K562 (cell line): ENCODE results near the gene FAM3C. TPM values are rescaled to one million over a fixed set of nuclear protein-coding genes. Genes with fewer than 3 reads are reported as not detected.
"Not testable (repeated sequence)": the region's sequence is repeated elsewhere in the genome, so short reads cannot be mapped to it uniquely, and the experiment has no call there.

Experiments used
- ATAC-seq: fragments of 200-7000 bp; cut with Tn5 transposase; 3 replicates; pipeline ENCODE4 v1.9.1; 2020; ENCODE audit warnings: moderate library complexity
- BruUV-seq: library from RNA; stranded (reverse); fragments of 400-500 nt; replicated peaks from 2 replicates; lab custom pipeline; 2021; lab: Mats Ljungman, UMichigan
- CTCF ChIA-PET: fragments of 300-600 bp; formaldehyde crosslinking; extraction: SDS; loops from one replicate; lab custom pipeline; 2021; ENCODE audit warnings: low intra/inter-chr PET ratio; lab: Yijun Ruan, JAX
- POLR2A ChIA-PET: fragments of 300-600, 350-650 bp; sonication (Branson Sonifier 250); formaldehyde crosslinking; extraction: SDS; loops from one replicate; lab custom pipeline; 2021; ENCODE audit warnings: antibody characterized with exemption, inconsistent platforms; lab: Yijun Ruan, JAX
- DNase-seq, 4 experiments: peaks; one replicate each; pipeline versions ENCODE4 v3.0.0 to v3.0.0-alpha.2; 2011 to 2018; ENCODE audit warnings: low spot score in 3 of 4, mixed read lengths in 3 of 4; ENCODE audit errors: extremely low read depth in 1 of 4
- FAIRE-seq: peaks from 2 replicates; lab custom pipeline; 2011; peaks lifted over from hg19 to GRCh38; lab: Jason Lieb, UNC
- H2AFZ ChIP-seq: 2 replicates; pipeline ENCODE4 v1.6.0; 2011; ENCODE audit warnings: low read depth, low read length, control low read depth, inconsistent platforms
- H3K27ac ChIP-seq: fragments of 200-600 bp; 3 replicates; pipeline ENCODE4 v1.8.0; 2011; ENCODE audit warnings: low read depth, mild to moderate bottlenecking, control low read depth, inconsistent platforms, low read length, moderate library complexity, mixed read lengths; ENCODE audit errors: extremely low read depth
- H3K27me3 ChIP-seq, 2 experiments: fragments of 300-600 bp in 1 of 2; 2 replicates in 1 of 2; 3 replicates in 1 of 2; pipeline versions ENCODE4 v1.6.0 to v1.8.0; 2011; ENCODE audit warnings: inconsistent platforms in 2 of 2, low read length in 2 of 2, mild to moderate bottlenecking in 1 of 2, mixed read lengths in 1 of 2, moderate library complexity in 1 of 2; ENCODE audit not compliant: control insufficient read depth in 2 of 2, insufficient read depth in 2 of 2
- H3K36me3 ChIP-seq: fragments of 300-600 bp; 3 replicates; pipeline ENCODE4 v1.8.0; 2011; ENCODE audit warnings: mild to moderate bottlenecking, low read length, inconsistent platforms; ENCODE audit not compliant: control insufficient read depth, insufficient read depth
- H3K4me1 ChIP-seq, 2 experiments: fragments of 200-600 bp in 1 of 2; replicated peaks in 1 of 2; 2 replicates in 1 of 2; 3 replicates in 1 of 2; pipeline versions ENCODE4 v1.5.1 to v1.8.0; 2011; ENCODE audit warnings: inconsistent platforms in 2 of 2, low read length in 2 of 2, mild to moderate bottlenecking in 1 of 2, mixed read lengths in 1 of 2, moderate library complexity in 1 of 2; ENCODE audit not compliant: control insufficient read depth in 2 of 2, insufficient read depth in 2 of 2
- H3K4me2 ChIP-seq: 2 replicates; pipeline ENCODE4 v1.6.1; 2011; ENCODE audit warnings: low read length, control low read depth, inconsistent platforms, mixed read lengths; ENCODE audit not compliant: insufficient read depth
- H3K4me3 ChIP-seq: fragments of 200-600 bp; sonication (generic), shearing (Covaris generic); 2 replicates; pipeline ENCODE4 v1.5.1; 2016; ENCODE audit warnings: control low read depth, inconsistent platforms
- H3K79me2 ChIP-seq: fragments of 200-600 bp; 3 replicates; pipeline ENCODE4 v1.8.0; 2011; ENCODE audit warnings: low read length, inconsistent platforms; ENCODE audit not compliant: control insufficient read depth, insufficient read depth
- H3K9ac ChIP-seq, 2 experiments: 2 replicates each; pipeline versions ENCODE4 v1.6.0 to v1.6.1; 2011; ENCODE audit warnings: low read depth in 2 of 2, low read length in 2 of 2, control low read depth in 1 of 2, inconsistent platforms in 1 of 2, mild to moderate bottlenecking in 1 of 2, mixed read lengths in 1 of 2; ENCODE audit not compliant: insufficient read depth in 1 of 2
- H3K9me1 ChIP-seq: one replicate; pipeline ENCODE4 v1.6.0; 2011; ENCODE audit warnings: inconsistent platforms, mild to moderate bottlenecking, low read length, moderate library complexity; ENCODE audit not compliant: control insufficient read depth, insufficient read depth
- H3K9me3 ChIP-seq: replicated peaks from 2 replicates; pipeline ENCODE4 v1.5.1; 2011; ENCODE audit warnings: low read depth, low read length, inconsistent platforms; ENCODE audit not compliant: control insufficient read depth, insufficient read depth
- H4K20me1 ChIP-seq: replicated peaks from 2 replicates; pipeline ENCODE4 v1.6.1; 2011; ENCODE audit warnings: low read length, inconsistent platforms, mixed read lengths; ENCODE audit not compliant: control insufficient read depth, insufficient read depth
- FOSL1 ChIP-seq: fragments of 200-800 bp; sonication (Bioruptor generic); conservative IDR thresholded peaks from 2 replicates; pipeline ENCODE4 v1.6.1; 2016; ENCODE audit warnings: missing genetic modification characterization, missing compliant biosample characterization
- HDAC2 ChIP-seq: fragments of 450-650 bp; IDR thresholded peaks from 2 replicates; pipeline ENCODE4 v1.6.1; 2016; ENCODE audit warnings: mild to moderate bottlenecking
- L3MBTL2 ChIP-seq: fragments of 450-650 bp; IDR thresholded peaks from 2 replicates; pipeline ENCODE4 v1.6.1; 2016; ENCODE audit warnings: mild to moderate bottlenecking, moderate library complexity
- MCM7 ChIP-seq, 2 experiments: fragments of 450-650 bp; IDR thresholded peaks; 2 replicates each; pipeline ENCODE4 v1.6.1; 2016 to 2018
- SPI1 ChIP-seq: IDR thresholded peaks from 2 replicates; pipeline ENCODE4 v1.6.1; 2011; ENCODE audit warnings: low read depth, low read length, control low read depth, borderline replicate concordance
- YBX1 ChIP-seq: fragments of 450-650 bp; IDR thresholded peaks from 2 replicates; pipeline ENCODE4 v1.7.1; 2016; ENCODE audit warnings: mild to moderate bottlenecking
- WGBS: fragments of 100-300 bp; shearing (Covaris generic); methylation state at CpG from one replicate; pipeline ENCODE4 v1.1.6; 2016; ENCODE audit warnings: low coverage, mixed read lengths; ENCODE audit not compliant: insufficient coverage; ENCODE audit errors: missing lambda C conversion rate; 5-methylcytosine and 5-hydroxymethylcytosine counted together
- in situ Hi-C: fragments of 300-500 bp; cut with MboI; formaldehyde crosslinking; loops from 4 replicates; pipeline ENCODE4 v1.15.0; 2018; ENCODE audit warnings: inconsistent platforms, mixed read lengths
- intact Hi-C: fragments of 100-400 bp; cut with micrococcal nuclease; formaldehyde crosslinking; loops from 2 replicates; pipeline ENCODE4 v1.14.2; 2022
- polyA plus RNA-seq, 8 experiments: library from polyadenylated mRNA; depleted of rRNA in 4 of 8; stranded (reverse) in 5 of 8; unstranded in 3 of 8; fragments of >200 nt; fragmentation: Nextera tagmentation in 2 of 8; fragmentation: Illumina TruSeq in 1 of 8; extraction: Ambion mirVana in 2 of 8; extraction: Trizol in 1 of 8; gene quantifications; 2 replicates each; pipeline versions ENCODE4 v1.2.1 to v1.2.3, GENCODE V29; 2011 to 2014; ENCODE audit warnings: inconsistent platforms in 1 of 8, missing spikeins in 1 of 8
- total RNA-seq, 7 experiments: library from RNA; depleted of rRNA in 6 of 7; stranded (reverse); fragments of >200 nt in 6 of 7; fragmentation: Illumina TruSeq in 2 of 7; extraction: Trizol in 2 of 7; gene quantifications; 2 replicates each; pipeline versions ENCODE4 v1.2.1 to v1.2.3, GENCODE V29; 2011 to 2021; ENCODE audit warnings: low replicate concordance in 1 of 7
- TF ChIP-seq, protein P1 (sequence below): IDR thresholded peaks from 2 replicates; pipeline ENCODE4 v1.6.1; 2016; ENCODE audit warnings: missing genetic modification characterization, missing compliant biosample characterization

FAM3C gene
- total and polyA plus RNA-seq, 9 of the 15 experiments (the other 6 are each of a cell fraction or from before 2014, with no cell fraction given), result 10.6 to 42.6 (median 30.0) TPM

DNA sequence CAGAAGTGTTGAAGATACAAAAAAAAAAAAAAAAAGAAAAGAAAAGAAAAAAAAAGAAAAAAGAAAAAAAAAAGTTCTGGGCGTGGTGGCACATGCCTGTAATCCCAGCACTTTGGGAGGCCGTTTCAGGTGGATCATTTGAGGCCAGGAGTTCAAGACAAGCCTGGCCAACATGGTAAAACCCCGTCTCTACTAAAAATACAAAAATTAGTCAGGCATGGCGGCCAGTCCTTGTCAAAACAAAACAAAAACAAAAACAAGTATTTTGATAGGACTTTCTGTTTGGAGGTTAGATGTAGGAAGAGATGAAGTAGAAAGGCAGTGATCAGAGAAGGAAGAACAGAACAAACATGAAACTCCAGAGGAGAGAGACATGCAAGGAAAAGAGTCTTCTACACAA, 36.4 kb upstream of the FAM3C start:
- H3K4me2 ChIP-seq, H3K9ac ChIP-seq, DNase-seq, H3K27ac ChIP-seq, ATAC-seq, H3K9me3 ChIP-seq, H3K36me3 ChIP-seq, H3K4me3 ChIP-seq, H3K9me1 ChIP-seq, intact Hi-C loops, POLR2A ChIA-PET, H3K79me2 ChIP-seq, H3K4me1 ChIP-seq, in situ Hi-C loops, H4K20me1 ChIP-seq, FAIRE-seq, H2AFZ ChIP-seq, BruUV-seq, H3K27me3 ChIP-seq: not testable (repeated sequence)
- WGBS, result 8% methylated on average over 4 of the region's 4 CpGs
- CTCF ChIA-PET, result interaction anchor here (0.7 kb wide), 1 partner anchor 271 kb away, joined by 3 read pairs; no protein-coding TSS in a partner anchor
- TF ChIP-seq, protein P1, sequence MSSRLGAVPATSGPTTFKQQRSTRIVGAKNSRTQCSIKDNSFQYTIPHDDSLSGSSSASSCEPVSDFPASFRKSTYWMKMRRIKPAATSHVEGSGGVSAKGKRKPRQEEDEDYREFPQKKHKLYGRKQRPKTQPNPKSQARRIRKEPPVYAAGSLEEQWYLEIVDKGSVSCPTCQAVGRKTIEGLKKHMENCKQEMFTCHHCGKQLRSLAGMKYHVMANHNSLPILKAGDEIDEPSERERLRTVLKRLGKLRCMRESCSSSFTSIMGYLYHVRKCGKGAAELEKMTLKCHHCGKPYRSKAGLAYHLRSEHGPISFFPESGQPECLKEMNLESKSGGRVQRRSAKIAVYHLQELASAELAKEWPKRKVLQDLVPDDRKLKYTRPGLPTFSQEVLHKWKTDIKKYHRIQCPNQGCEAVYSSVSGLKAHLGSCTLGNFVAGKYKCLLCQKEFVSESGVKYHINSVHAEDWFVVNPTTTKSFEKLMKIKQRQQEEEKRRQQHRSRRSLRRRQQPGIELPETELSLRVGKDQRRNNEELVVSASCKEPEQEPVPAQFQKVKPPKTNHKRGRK (tag), result 0 out of 2 replicates have a peak, but pooled peaks have one; percentile 13
- TF ChIP-seq MCM7 (IDR thresholded peaks at IDR 0.05), result 0 out of 4 replicates have a peak, but pooled peaks of 1 of the 2 experiments have one; percentile 14

DNA sequence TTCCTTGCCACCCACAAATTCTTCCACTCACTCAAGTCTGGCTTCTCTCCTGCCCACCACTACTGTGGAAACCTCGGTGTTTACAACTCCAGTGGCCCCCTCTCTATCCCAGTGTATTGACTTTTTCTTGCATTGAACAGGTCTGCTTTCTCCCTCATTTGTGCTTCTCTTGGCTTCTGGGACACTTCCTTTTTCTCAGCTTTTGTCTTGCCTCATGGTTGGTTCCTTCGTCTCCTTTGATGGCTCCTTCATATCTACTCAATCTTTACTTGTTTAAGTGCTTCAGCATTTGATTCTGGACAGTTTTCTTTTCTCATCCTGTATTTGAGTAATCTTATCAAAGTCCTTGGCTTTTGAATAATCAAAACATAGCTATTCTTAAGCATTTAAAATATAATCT, 35.9 kb upstream of the FAM3C start:
- in situ Hi-C loops (no loop called here), intact Hi-C loops (no loop called here)
- H3K36me3 ChIP-seq, result no peaks in the 10 kb centered on the region
- H3K4me2 ChIP-seq, result no peak overlapping the region
- DNase-seq (no peak), FAIRE-seq (no peak), ATAC-seq (no peak)
- no peak overlapping the region for H3K4me3 ChIP-seq
- BruUV-seq, result no TSS peak
- WGBS, result 0% methylated on average over 2 of the region's 2 CpGs
- H3K9me3 ChIP-seq, result no peaks in the 10 kb centered on the region
- no peak overlapping the region for H3K9ac ChIP-seq
- no peak overlapping the region for H3K27ac ChIP-seq
- H3K9me1 ChIP-seq, result no peaks in the 10 kb centered on the region
- peaks cover 0 to 3% of the 10 kb centered on the region in 2 experiments; a peak in 1 of 5 replicates for H3K4me1 ChIP-seq
- TF ChIP-seq FOSL1 (no peak), SPI1 (peak; percentile 80; the same call in 1 of the 2 replicates), YBX1 (no peak), HDAC2 (no peak), L3MBTL2 (peak; percentile 70)
- H3K79me2 ChIP-seq, result no peaks in the 10 kb centered on the region
- ChIA-PET POLR2A (no interaction called here), CTCF (interaction anchor here (0.7 kb wide), 1 partner anchor 270 kb away, joined by 3 read pairs; no protein-coding TSS in a partner anchor)
- H4K20me1 ChIP-seq, result no peaks in the 10 kb centered on the region
- no peak overlapping the region for H2AFZ ChIP-seq
- H3K27me3 ChIP-seq, result no peaks in the 10 kb centered on the region
